Right kidney (tissue), 9 donors: Measurements from ENCODE around the gene ACACA.
"Not testable (repeated sequence)": the region's sequence is repeated elsewhere in the genome, so short reads cannot be mapped to it uniquely, and the experiment has no call there.

Source experiments
- DNase-seq: peaks from one replicate; pipeline ENCODE4 v3.0.0-alpha.2; 2016
- long read RNA-seq, 8 donors: transcript quantifications; one replicate each; lab custom pipeline, GENCODE V29; 2026

ACACA gene
- long read RNA-seq, donor 1: 0 reads
- long read RNA-seq, donor 2: 0 reads
- long read RNA-seq, donor 3, partial matches to known transcripts: 0 of 1 reads
- long read RNA-seq, donor 3, other reads (novel, unspliced or antisense): 0 of 1 reads
- long read RNA-seq, donor 4, partial matches to known transcripts: 0 of 1 reads
- long read RNA-seq, donor 4, other reads (novel, unspliced or antisense): 0 of 1 reads
- long read RNA-seq, donor 5: 0 reads
- long read RNA-seq, donor 6: 0 reads
- long read RNA-seq, donor 7: 0 reads
- long read RNA-seq, donor 8: 0 reads

DNA sequence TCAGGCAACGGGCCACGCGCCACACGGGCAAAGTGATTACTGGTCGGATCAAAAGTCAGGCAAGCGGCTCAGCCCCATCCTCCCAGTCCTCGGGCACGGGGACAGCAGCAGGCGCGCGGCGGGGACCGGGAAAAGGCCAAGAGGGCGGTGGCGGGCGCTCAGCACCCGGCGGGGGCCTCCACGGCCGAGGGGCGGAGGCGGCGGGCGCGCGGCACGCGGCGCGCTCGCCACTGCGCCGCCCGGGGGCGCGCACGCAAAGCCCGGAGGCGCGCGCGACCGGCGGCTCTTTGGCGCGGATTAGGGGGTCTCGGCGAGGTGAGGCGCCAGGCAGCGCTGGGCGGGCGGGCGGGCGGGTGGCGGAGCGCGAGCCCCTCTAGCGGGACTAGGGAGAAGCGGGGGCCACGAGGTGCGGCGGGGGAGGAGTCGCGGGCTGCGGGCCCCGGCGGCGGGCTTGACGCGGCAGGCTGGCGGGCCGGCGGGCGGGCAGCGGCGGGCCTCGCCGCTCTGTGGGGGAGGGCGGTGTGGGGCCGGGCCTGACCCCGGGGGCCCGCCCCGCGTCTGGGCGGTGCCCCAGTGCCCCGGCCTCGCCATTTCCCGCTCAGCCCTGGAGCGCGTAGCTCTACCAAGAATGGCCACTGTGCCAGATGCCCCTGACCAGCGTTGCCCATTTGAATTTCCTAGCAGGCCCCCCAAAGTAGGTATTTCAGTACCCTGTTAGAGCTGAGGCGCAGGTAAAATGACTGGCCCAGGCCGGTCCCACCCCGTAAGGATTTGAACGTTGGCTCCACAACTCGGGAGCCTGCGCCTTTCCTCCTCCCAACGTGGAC is at the start of gene ACACA, which contains the start of gene TADA2A:
Gene ACACA (minus strand): TSS at position 202 of the 827 bp plus-strand sequence. CDS start 537 bp downstream, outside the sequence.
Gene TADA2A (plus strand): TSS at position 252 of the 827 bp plus-strand sequence. CDS start 4,480 bp downstream, outside the sequence.
- peak; percentile 91 for DNase-seq

GRCh38 chr17:37450112-37450511 is 43.5 kb upstream of the ACACA start:
- no peak for DNase-seq

GRCh38 chr17:37447641-37448040 is 41.0 kb upstream of the ACACA start:
- no peak for DNase-seq

GRCh38 chr17:37446027-37446426 is 39.4 kb upstream of the ACACA start:
- no peak for DNase-seq

- not testable (repeated sequence) for DNase-seq
Observed at GRCh38 chr17:37441369-37442014, 34.9 kb upstream of the ACACA start.

DNA sequence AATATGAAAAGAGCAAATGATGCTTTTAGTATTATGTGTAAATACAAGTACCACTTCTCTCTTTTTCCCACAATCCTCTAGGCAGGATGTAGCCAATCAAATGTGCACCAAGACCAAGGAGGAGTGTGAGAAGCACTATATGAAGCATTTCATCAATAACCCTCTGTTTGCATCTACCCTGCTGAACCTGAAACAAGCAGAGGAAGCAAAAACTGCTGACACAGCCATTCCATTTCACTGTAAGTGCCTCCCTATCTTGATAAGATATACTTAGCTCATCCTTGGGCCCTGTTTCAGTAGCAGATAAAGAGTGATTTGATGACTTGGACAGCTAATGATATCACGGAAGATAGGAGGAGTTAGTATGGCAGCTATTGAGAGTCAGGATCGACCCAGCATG is 33.8 kb upstream of the ACACA start:
- no peak for DNase-seq

GRCh38 chr17:37438141-37438540 is 31.5 kb upstream of the ACACA start:
- no peak for DNase-seq

- DNase-seq: no peak
Observed at GRCh38 chr17:37432671-37433070, 26.0 kb upstream of the ACACA start.

GRCh38 chr17:37430051-37430627 is 23.5 kb upstream of the ACACA start:
- DNase-seq: no peak

GRCh38 chr17:37429453-37429852 is 22.8 kb upstream of the ACACA start:
- no peak for DNase-seq

DNA sequence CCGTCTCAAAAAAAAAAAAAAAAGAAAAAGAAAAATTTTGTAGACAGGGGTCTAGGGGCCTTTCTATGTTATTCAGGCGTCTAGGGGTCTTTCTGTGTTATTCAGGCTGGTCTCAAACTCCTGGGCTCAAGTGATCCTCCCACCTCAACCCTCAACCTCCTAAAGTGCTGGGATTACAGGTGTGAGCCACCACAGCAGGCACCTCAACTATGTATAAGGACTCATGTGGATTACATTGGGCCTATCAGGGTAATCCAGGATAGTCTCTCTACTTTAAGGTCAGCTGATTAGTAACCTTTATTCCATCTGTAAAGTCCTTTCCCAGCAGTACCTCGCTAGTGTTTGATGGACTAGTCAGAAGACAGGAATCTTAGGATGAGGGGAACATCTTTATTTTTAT is 22.4 kb upstream of the ACACA start:
- no peak for DNase-seq

DNA sequence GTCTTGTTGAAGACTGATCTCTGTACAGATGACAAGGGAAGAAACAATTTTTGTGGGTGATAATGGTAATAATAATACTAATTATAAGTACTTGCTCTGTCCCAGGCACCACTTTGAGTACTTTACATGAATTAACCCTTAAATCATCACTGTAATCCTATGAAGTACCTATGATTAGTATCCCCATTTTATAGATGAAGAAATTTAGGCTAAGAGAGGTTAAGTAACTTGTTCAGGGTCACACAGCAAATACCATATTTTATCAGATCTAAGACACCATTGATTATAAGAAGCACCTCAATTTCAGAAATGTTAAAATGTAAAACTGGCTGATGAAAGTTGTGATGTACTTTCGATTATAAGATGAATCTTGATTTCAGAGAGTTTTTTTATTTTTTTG is 18.6 kb upstream of the ACACA start:
- DNase-seq: no peak

DNA sequence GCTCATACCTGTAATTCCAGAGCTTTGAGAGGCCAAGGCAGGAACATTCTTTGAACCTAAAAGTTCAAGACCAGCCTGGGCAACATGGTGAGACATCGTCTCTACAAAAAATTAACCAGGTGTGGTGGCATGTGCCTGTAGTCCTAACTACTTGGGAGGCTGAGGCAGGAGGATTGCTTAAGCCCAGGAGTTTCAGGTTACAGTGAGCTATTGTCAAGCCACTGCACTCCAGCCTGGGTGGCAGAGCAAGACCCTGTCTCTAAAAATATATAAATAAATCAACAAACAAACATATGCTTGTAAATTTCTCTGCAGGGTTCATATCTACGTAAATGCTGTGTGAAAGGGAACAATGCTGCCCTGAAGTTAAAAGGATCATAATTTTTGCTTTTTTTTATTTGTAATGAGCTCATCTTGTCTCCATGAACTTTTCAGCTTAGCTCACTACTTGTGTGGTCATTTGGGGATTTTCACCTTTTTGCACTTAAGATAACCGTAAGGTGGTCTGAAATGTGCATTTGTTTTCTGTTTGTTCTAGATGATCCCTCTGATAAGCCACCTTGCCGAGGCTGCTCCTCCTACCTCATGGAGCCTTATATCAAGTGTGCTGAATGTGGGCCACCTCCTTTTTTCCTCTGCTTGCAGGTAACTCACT is 16.5 kb upstream of the ACACA start:
- no peak for DNase-seq

DNA sequence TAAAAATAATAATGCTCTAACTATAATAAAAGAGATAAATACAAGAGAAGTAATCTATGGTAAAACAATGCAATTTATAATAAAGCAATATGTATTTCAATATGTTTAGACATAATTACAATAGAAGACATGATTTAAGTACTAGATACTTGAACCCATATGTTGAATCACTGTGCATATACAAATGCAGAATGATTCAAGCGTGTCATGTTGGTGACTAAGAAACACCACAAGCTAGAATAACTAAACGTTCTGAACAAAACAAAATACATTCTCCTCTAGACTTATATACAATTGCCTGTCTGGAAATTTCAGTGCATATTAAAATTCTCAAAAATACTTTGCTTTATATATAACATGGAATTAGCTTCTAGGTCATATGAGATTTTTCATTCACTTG is 11.2 kb upstream of the ACACA start:
- DNase-seq: no peak

GRCh38 chr17:37413875-37414519 is 7.4 kb upstream of the ACACA start:
- DNase-seq: no peak

GRCh38 chr17:37410357-37410756 is 3.7 kb upstream of the ACACA start:
- no peak for DNase-seq

DNA sequence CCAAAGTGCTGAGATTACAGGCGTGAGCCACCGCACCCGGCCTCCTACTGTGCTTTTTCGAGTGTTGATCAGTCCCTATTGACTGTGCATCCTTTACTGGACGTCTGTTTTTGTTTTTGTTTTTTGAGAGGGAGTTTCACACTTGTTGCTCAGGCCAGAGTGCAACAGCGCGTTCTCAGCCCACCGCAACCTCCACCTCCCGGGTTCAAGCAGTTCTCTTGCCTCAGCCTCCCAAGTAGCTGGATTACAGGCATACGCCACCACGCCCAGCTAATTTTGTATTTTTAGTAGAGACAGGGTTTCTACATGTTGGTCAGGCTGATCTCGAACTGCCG is 1.5 kb upstream of the ACACA start:
- DNase-seq: not testable (repeated sequence)

GRCh38 chr17:37405955-37406634 is 541 bp downstream of the ACACA start:
- DNase-seq: no peak

DNA sequence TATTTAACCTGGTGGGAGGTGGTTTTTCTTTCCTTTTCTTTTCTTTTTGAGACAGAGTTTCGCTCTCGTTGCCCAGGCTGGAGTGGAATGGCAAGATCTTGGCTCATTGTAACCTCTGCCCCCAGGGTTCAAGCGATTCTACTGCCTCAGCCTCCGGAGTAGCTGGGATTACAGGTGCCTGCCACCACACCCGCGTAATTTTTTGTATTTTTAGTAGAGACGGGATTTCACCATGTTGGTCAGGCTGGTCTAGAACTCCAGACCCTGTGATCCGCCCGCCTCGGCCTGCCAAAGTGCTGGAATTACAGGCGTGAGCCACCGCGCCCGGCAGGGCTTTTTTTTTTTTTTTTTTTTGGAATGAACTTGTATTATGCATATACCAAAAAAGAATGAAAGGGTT is 1.1 kb downstream of the ACACA start:
- DNase-seq: not testable (repeated sequence)

DNA sequence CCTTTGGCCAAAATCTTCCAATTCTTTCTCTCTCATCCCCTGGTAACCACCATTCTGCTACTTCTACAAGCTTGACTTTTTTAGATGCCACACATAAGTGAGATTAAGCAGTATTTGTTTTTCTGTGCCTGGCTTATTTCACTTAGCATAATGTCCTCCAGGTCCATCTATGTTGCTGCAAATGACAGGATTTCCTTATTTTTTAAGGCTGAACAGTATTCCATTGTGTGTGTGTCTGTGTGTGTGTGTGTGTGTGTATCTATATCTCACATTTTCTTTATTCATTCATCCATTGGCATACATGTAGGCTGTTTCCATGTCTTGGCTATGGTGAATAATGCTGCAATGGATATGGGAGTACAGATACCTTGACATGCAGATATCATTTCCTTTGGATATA is 6.1 kb downstream of the ACACA start:
- no peak for DNase-seq

GRCh38 chr17:37399265-37399803 is 7.3 kb downstream of the ACACA start:
- DNase-seq: no peak
